HCT116 (cell line): Measurements from ENCODE around the gene OR7G3.

Experiments used
- CEBPB ChIP-seq: IDR thresholded peaks from 2 replicates; pipeline ENCODE4 v1.6.1; 2012; ENCODE audit warnings: low read depth
- CTCF ChIP-seq, 3 experiments: fragments of 200-600 bp in 1 of 3; sonication (generic) in 1 of 3; IDR thresholded peaks in 2 of 3; conservative IDR thresholded peaks in 1 of 3; 2 replicates each; pipeline ENCODE4 v1.5.1; 2012 to 2017; ENCODE audit warnings: low read depth in 2 of 3, low read length in 2 of 3, antibody characterized with exemption in 1 of 3, borderline replicate concordance in 1 of 3, control low read depth in 1 of 3, mild to moderate bottlenecking in 1 of 3, mixed read lengths in 1 of 3, mixed run types in 1 of 3, moderate library complexity in 1 of 3; ENCODE audit not compliant: insufficient read depth in 1 of 3
- EGR1 ChIP-seq: IDR thresholded peaks from 2 replicates; pipeline ENCODE4 v1.6.1; 2012; ENCODE audit warnings: low read depth
- EZH2 ChIP-seq: fragments of 200-600 bp; sonication (generic); IDR thresholded peaks from 2 replicates; pipeline ENCODE4 v1.6.1; 2017; ENCODE audit warnings: antibody characterized with exemption, mixed run types
- EZH2phosphoT487 ChIP-seq: fragments of 200-600 bp; IDR thresholded peaks from 2 replicates; pipeline ENCODE4 v1.6.1; 2018; ENCODE audit warnings: antibody characterized with exemption, borderline replicate concordance
- FOSL1 ChIP-seq: IDR thresholded peaks from 2 replicates; pipeline ENCODE4 v1.6.1; 2012; ENCODE audit warnings: low read depth
- POLR2A ChIP-seq: IDR thresholded peaks from 2 replicates; pipeline ENCODE4 v1.7.0; 2011; ENCODE audit warnings: borderline replicate concordance; ENCODE audit not compliant: insufficient read depth, insufficient read length; ENCODE audit errors: extremely low read depth
- POLR2AphosphoS5 ChIP-seq: IDR thresholded peaks from 2 replicates; pipeline ENCODE4 v1.6.1; 2011; ENCODE audit warnings: mild to moderate bottlenecking, low read depth, low read length, moderate library complexity
- RAD21 ChIP-seq: IDR thresholded peaks from 2 replicates; pipeline ENCODE4 v1.6.1; 2012; ENCODE audit warnings: low read depth, mild to moderate bottlenecking
- ZNF274 ChIP-seq: fragments of 200-500 bp; sonication (Bioruptor generic); IDR thresholded peaks from 2 replicates; pipeline ENCODE4 v1.6.1; 2014; ENCODE audit warnings: mild to moderate bottlenecking, low read depth, low read length, inconsistent platforms
- TF ChIP-seq, protein P1 (sequence below): IDR thresholded peaks from 2 replicates; pipeline ENCODE4 v1.6.1; 2012
- TF ChIP-seq, protein P2 (sequence below): IDR thresholded peaks from 2 replicates; pipeline ENCODE4 v1.6.1; 2012; ENCODE audit warnings: low read depth

DNA sequence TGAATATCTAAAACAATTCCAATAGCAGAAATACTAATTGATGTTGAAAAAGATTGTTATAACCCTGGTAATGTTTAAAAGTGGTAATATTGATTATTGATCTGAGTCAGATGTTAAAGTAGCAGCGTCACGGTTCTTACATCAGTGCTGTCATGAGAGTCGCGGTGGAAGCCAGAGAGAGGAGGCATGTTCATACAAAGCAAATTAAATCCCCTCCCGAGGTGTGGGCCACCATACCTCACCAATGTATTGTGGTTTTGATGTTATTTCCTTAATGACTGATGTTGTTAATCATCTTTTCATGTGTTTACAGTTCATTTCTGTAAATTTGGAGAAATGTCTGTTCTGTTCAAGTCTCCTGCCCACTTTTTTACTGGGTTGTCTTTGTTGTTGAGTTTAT, 24.6 kb upstream of the OR7G3 start:
- TF ChIP-seq CTCF (IDR thresholded peaks at IDR 0.05 in 2 of 3, conservative IDR thresholded peaks at IDR 0.05 in 1 of 3; ENCODE audit: borderline replicate concordance in 1 of 3, insufficient read depth in 1 of 3, low read depth in 2 of 3, low read length in 2 of 3) (no peak), EZH2 (no peak), EGR1 (no peak), EZH2phosphoT487 (no peak), POLR2A (no peak), POLR2AphosphoS5 (no peak), CEBPB (no peak), FOSL1 (no peak), RAD21 (no peak), ZNF274 (no peak)
- TF ChIP-seq, protein P1, sequence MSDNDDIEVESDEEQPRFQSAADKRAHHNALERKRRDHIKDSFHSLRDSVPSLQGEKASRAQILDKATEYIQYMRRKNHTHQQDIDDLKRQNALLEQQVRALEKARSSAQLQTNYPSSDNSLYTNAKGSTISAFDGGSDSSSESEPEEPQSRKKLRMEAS: no peak
- TF ChIP-seq, protein P2, sequence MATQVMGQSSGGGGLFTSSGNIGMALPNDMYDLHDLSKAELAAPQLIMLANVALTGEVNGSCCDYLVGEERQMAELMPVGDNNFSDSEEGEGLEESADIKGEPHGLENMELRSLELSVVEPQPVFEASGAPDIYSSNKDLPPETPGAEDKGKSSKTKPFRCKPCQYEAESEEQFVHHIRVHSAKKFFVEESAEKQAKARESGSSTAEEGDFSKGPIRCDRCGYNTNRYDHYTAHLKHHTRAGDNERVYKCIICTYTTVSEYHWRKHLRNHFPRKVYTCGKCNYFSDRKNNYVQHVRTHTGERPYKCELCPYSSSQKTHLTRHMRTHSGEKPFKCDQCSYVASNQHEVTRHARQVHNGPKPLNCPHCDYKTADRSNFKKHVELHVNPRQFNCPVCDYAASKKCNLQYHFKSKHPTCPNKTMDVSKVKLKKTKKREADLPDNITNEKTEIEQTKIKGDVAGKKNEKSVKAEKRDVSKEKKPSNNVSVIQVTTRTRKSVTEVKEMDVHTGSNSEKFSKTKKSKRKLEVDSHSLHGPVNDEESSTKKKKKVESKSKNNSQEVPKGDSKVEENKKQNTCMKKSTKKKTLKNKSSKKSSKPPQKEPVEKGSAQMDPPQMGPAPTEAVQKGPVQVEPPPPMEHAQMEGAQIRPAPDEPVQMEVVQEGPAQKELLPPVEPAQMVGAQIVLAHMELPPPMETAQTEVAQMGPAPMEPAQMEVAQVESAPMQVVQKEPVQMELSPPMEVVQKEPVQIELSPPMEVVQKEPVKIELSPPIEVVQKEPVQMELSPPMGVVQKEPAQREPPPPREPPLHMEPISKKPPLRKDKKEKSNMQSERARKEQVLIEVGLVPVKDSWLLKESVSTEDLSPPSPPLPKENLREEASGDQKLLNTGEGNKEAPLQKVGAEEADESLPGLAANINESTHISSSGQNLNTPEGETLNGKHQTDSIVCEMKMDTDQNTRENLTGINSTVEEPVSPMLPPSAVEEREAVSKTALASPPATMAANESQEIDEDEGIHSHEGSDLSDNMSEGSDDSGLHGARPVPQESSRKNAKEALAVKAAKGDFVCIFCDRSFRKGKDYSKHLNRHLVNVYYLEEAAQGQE: no peak
